Measurements from ENCODE around the gene TIMM44.

TIMM44 gene

GRCh38 chr19:7977021-7977722, 33.7 kb upstream of the TIMM44 start:
- DNase-seq (ENCODE audit: low read depth): no peak
- H3K4me3 ChIP-seq (ENCODE audit: control insufficient read depth, low read depth, low read length): no peak overlapping the region
- TF ChIP-seq, protein P1, sequence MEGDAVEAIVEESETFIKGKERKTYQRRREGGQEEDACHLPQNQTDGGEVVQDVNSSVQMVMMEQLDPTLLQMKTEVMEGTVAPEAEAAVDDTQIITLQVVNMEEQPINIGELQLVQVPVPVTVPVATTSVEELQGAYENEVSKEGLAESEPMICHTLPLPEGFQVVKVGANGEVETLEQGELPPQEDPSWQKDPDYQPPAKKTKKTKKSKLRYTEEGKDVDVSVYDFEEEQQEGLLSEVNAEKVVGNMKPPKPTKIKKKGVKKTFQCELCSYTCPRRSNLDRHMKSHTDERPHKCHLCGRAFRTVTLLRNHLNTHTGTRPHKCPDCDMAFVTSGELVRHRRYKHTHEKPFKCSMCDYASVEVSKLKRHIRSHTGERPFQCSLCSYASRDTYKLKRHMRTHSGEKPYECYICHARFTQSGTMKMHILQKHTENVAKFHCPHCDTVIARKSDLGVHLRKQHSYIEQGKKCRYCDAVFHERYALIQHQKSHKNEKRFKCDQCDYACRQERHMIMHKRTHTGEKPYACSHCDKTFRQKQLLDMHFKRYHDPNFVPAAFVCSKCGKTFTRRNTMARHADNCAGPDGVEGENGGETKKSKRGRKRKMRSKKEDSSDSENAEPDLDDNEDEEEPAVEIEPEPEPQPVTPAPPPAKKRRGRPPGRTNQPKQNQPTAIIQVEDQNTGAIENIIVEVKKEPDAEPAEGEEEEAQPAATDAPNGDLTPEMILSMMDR (conservative IDR thresholded peaks at IDR 0.05; ENCODE audit: control insufficient read depth, insufficient read depth, low read depth, low read length): no peak

- no peak overlapping the region for H3K4me3 ChIP-seq (ENCODE audit: control insufficient read depth, low read depth, low read length)
- TF ChIP-seq, protein P1 (conservative IDR thresholded peaks at IDR 0.05; ENCODE audit: control insufficient read depth, insufficient read depth, low read depth, low read length): no peak
- DNase-seq (ENCODE audit: low read depth): no peak
These were observed 33.0 kb upstream of the TIMM44 start for GRCh38 chr19:7976461-7976860.

DNA sequence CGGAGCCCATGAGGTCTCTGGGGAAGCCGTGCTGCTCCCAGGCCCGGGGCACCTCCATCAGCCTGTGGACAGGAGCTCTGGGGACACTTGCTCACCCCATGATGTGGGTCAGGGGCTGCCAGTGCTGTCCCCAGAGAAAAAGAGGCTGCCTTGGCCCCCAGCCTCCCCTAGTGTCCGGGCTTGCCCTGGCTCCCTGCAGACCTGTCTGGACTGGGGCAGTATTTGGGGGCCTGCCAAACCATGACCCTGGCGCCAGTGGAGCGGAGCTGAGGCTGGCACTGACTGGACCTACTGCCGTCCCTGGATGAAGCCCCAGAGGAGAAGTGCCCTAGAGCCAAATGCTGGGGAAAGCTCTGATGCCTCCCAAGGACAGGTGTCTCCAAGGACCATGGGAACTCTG, 31.6 kb upstream of the TIMM44 start:
- TF ChIP-seq, protein P1 (conservative IDR thresholded peaks at IDR 0.05; ENCODE audit: control insufficient read depth, insufficient read depth, low read depth, low read length): no peak
- DNase-seq (ENCODE audit: low read depth): no peak

DNA sequence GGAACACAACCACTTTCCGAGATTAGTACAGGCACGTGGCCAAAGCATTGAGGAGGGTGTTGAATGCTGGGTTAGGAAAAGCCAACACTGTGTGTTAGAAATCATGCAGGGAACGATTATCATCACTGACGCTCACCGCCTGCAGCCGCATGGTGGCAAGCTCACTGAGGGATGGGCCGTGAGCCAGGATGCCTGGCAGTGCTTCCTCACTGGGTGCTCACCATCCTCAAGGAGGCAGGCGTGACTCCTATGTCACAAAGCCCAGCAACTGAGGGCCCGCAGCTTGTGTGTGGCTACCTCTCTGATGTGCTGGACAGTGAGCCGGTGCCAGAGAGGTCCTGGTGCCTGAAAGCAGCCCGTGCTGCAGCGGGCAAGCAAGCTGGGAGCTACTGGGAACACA, 30.4 kb upstream of the TIMM44 start:
- no peak overlapping the region for H3K4me3 ChIP-seq (ENCODE audit: control insufficient read depth, low read depth, low read length)
- TF ChIP-seq, protein P1 (conservative IDR thresholded peaks at IDR 0.05; ENCODE audit: control insufficient read depth, insufficient read depth, low read depth, low read length): no peak
- DNase-seq (ENCODE audit: low read depth): no peak

More for the DNA sequence above, 31.6 kb upstream of the TIMM44 start:
- no peak overlapping the region for H3K4me3 ChIP-seq (ENCODE audit: control insufficient read depth, low read depth, low read length)

DNA sequence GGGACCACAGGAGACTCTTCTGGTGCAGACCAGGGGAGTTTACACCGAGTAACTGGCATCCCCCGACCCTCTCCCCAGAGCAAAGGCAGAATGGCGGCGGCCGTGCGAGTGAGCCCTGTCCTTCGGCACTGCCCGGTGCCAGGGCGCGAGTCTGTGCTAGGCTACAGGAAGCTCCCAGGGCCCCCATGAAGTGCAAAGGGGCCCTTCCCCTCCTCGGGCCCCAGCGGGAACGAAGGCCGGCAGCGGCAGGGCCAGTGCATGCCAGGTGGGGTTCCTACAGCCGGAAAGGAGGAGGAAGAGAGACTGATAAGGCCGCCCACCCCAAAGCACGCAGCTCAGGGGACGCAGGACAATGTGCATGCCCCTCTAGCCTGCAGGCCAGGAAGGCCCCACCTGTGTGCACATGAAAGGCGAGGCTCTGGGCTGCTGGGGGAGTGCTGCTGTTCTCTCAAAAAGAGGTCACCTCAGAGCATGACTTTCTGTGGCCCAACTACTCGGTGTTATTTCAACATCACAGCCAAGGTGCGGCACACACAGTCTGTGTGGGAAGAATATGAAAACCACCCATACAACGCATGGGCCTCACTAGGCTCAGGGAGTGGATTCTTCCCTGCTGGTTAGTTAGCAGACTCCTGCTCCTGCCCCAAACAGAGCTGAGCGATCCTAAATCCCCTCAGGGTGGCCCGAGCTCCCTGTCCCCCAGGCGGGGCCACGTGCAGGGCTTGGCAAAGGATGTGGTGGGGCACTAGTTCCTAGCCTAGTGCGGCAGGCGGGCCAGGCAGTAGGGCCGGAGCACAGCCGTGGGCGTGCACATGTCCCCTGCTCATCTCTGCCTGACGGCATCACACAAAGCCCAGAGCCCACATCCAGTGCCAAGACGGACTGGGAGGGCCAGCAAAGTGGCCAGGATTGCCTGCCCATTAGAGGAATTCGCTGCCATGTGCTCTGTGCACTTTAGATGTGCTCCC, 28.4 kb upstream of the TIMM44 start:
- DNase-seq (ENCODE audit: low read depth): no peak
- H3K4me3 ChIP-seq (ENCODE audit: control insufficient read depth, low read depth, low read length): no peak overlapping the region
- TF ChIP-seq, protein P1 (conservative IDR thresholded peaks at IDR 0.05; ENCODE audit: control insufficient read depth, insufficient read depth, low read depth, low read length): no peak

- peak; percentile 52 for DNase-seq (ENCODE audit: low read depth)
- H3K4me3 ChIP-seq (ENCODE audit: control insufficient read depth, low read depth, low read length): no peak overlapping the region
- TF ChIP-seq, protein P1 (conservative IDR thresholded peaks at IDR 0.05; ENCODE audit: control insufficient read depth, insufficient read depth, low read depth, low read length): peak; percentile 78
These were observed 27.4 kb upstream of the TIMM44 start for GRCh38 chr19:7970716-7971448.
